ENCODE data around the gene NHLH1. TPM values are rescaled to one million over a fixed set of nuclear protein-coding genes. Genes with fewer than 3 reads are reported as not detected.
A peak's percentile ranks its signal among the peaks of the same experiment; 100 is the strongest.

Gene NHLH1
- total RNA-seq, 1 donor from 2014 or later = 0.96 TPM

GRCh38 chr1:160408864-160409263 lies 42.0 kb downstream of the NHLH1 start:
- DNase-seq (ENCODE audit: low spot score, unreplicated experiment) = no peak
- no peak overlapping the region for H3K27ac Mint-ChIP-seq
- H3K27me3 Mint-ChIP-seq = no peaks in the 10 kb centered on the region
- H3K4me3 Mint-ChIP-seq (ENCODE audit: low read depth) = no peak overlapping the region
- H3K36me3 Mint-ChIP-seq (ENCODE audit: insufficient read depth) = peaks cover 1% of the 10 kb centered on the region
- peaks cover 40% of the 10 kb centered on the region for H3K4me1 Mint-ChIP-seq (ENCODE audit: low read depth)
- no peaks in the 10 kb centered on the region for H3K9me3 Mint-ChIP-seq (ENCODE audit: low read depth)
- no peak for TF ChIP-seq CTCF (IDR thresholded peaks at IDR 0.05; ENCODE audit: unreplicated experiment)

- no peak for DNase-seq (ENCODE audit: low spot score, unreplicated experiment)
- no peaks in the 10 kb centered on the region for H3K9me3 Mint-ChIP-seq (ENCODE audit: low read depth)
- TF ChIP-seq CTCF (IDR thresholded peaks at IDR 0.05; ENCODE audit: unreplicated experiment) = no peak
- peak overlapping the region; percentile 73 for H3K27ac Mint-ChIP-seq
- no peaks in the 10 kb centered on the region for H3K27me3 Mint-ChIP-seq
- peaks cover 1% of the 10 kb centered on the region for H3K36me3 Mint-ChIP-seq (ENCODE audit: insufficient read depth)
- no peak overlapping the region for H3K4me3 Mint-ChIP-seq (ENCODE audit: low read depth)
- H3K4me1 Mint-ChIP-seq (ENCODE audit: low read depth) = peaks cover 43% of the 10 kb centered on the region
Measured at GRCh38 chr1:160409486-160409885, 42.6 kb downstream of the NHLH1 start.

GRCh38 chr1:160410406-160411005 lies 43.6 kb downstream of the NHLH1 start:
- no peaks in the 10 kb centered on the region for H3K27me3 Mint-ChIP-seq
- H3K4me1 Mint-ChIP-seq (ENCODE audit: low read depth) = peaks cover 40% of the 10 kb centered on the region
- peaks cover 1% of the 10 kb centered on the region for H3K36me3 Mint-ChIP-seq (ENCODE audit: insufficient read depth)
- H3K9me3 Mint-ChIP-seq (ENCODE audit: low read depth) = no peaks in the 10 kb centered on the region
- peak overlapping the region; percentile 70 for H3K27ac Mint-ChIP-seq
- no peak for TF ChIP-seq CTCF (IDR thresholded peaks at IDR 0.05; ENCODE audit: unreplicated experiment)
- no peak overlapping the region for H3K4me3 Mint-ChIP-seq (ENCODE audit: low read depth)
- DNase-seq (ENCODE audit: low spot score, unreplicated experiment) = no peak

GRCh38 chr1:160411271-160412027 lies 44.6 kb downstream of the NHLH1 start:
- peak overlapping the region; percentile 19 for H3K27ac Mint-ChIP-seq
- TF ChIP-seq CTCF (IDR thresholded peaks at IDR 0.05; ENCODE audit: unreplicated experiment) = no peak
- DNase-seq (ENCODE audit: low spot score, unreplicated experiment) = no peak
- no peak overlapping the region for H3K4me3 Mint-ChIP-seq (ENCODE audit: low read depth)
- H3K9me3 Mint-ChIP-seq (ENCODE audit: low read depth) = no peaks in the 10 kb centered on the region
- H3K27me3 Mint-ChIP-seq = no peaks in the 10 kb centered on the region
- peaks cover 1% of the 10 kb centered on the region for H3K36me3 Mint-ChIP-seq (ENCODE audit: insufficient read depth)
- peaks cover 37% of the 10 kb centered on the region for H3K4me1 Mint-ChIP-seq (ENCODE audit: low read depth)

GRCh38 chr1:160412028-160412362 lies 45.1 kb downstream of the NHLH1 start:
- no peaks in the 10 kb centered on the region for H3K27me3 Mint-ChIP-seq
- H3K9me3 Mint-ChIP-seq (ENCODE audit: low read depth) = no peaks in the 10 kb centered on the region
- no peak for TF ChIP-seq CTCF (IDR thresholded peaks at IDR 0.05; ENCODE audit: unreplicated experiment)
- peaks cover 1% of the 10 kb centered on the region for H3K36me3 Mint-ChIP-seq (ENCODE audit: insufficient read depth)
- peaks cover 37% of the 10 kb centered on the region for H3K4me1 Mint-ChIP-seq (ENCODE audit: low read depth)
- DNase-seq (ENCODE audit: low spot score, unreplicated experiment) = no peak
- H3K4me3 Mint-ChIP-seq (ENCODE audit: low read depth) = no peak overlapping the region
- H3K27ac Mint-ChIP-seq = no peak overlapping the region

Data from progenitor cell of endocrine pancreas (in vitro differentiated cells).